GM12865 (cell line): Measurements from ENCODE around the gene MAGEA11.
"Not testable (repeated sequence)": the region's sequence is repeated elsewhere in the genome, so short reads cannot be mapped to it uniquely, and the experiment has no call there.

ENCODE experiments used
- DNase-seq: peaks from one replicate; pipeline ENCODE4 v3.0.0; 2010; ENCODE audit warnings: low read depth
- H3K4me3 ChIP-seq: 2 replicates; pipeline ENCODE4 v1.5.1; 2011; ENCODE audit warnings: mild to moderate bottlenecking, low read depth, low read length, control low read depth
- CTCF ChIP-seq: IDR thresholded peaks from 2 replicates; pipeline ENCODE4 v1.5.1; 2011; ENCODE audit warnings: low read length, control low read depth, low read depth, inconsistent platforms; ENCODE audit not compliant: insufficient read depth; ENCODE audit errors: missing control alignments

MAGEA11 gene, protein sequence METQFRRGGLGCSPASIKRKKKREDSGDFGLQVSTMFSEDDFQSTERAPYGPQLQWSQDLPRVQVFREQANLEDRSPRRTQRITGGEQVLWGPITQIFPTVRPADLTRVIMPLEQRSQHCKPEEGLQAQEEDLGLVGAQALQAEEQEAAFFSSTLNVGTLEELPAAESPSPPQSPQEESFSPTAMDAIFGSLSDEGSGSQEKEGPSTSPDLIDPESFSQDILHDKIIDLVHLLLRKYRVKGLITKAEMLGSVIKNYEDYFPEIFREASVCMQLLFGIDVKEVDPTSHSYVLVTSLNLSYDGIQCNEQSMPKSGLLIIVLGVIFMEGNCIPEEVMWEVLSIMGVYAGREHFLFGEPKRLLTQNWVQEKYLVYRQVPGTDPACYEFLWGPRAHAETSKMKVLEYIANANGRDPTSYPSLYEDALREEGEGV

GRCh38 chrX:149711545-149712236 lies at the start of gene MAGEA11:
TSS of gene MAGEA11 (plus strand) at chrX:149712060. CDS start at chrX:149713160, 1,100 bp downstream.
- no peak for DNase-seq
- no peak within 1 kb of the TSS for H3K4me3 ChIP-seq
- TF ChIP-seq CTCF, result no peak

- H3K4me3 ChIP-seq, DNase-seq: not testable (repeated sequence)
These were observed 36.8 kb upstream of the MAGEA11 start for GRCh38 chrX:149675088-149675487.

DNA sequence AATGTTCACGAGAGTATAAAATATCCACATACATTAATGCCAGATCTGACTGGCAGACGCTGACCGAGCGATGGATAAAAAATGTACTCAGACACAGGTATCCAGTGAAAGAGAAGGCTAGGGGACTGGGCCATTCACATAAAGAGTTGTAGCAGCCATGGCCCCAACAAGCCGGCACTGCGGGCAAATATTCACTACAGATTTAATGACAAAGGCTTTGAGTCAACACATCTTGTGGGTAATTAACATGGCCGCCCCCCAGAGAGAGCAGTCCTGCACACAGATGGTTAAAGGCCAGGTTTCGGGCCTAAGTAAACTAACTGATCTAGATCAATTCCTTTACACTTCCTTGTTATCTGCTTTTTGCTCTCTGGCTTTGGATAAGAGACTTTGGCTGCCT lies 36.3 kb upstream of the MAGEA11 start:
- not testable (repeated sequence) for H3K4me3 ChIP-seq, DNase-seq

DNA sequence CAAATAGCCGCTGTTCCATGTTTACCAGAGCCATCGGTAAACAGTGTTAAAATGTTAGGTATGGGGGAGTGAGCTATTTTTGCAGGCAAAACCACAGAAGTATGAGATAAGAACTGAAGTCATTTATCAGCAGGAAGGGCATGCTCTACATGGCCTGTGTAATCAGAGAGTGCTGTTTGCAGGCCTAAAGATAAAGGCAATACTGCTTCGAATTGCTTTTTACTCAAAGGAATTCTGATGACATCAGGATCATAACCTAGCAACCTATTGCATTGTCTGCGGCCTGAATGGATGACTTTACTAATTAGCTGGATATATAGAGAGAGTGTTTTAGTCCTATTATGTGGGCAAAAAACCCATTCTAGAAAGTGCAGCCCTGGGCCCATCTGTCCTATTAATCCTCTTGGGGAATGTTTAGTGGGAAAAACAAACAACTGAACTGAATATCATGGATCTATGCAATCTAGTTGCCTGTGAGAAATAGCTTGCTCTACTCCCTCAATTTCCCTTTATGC lies 32.6 kb upstream of the MAGEA11 start:
- not testable (repeated sequence) for DNase-seq, H3K4me3 ChIP-seq

DNA sequence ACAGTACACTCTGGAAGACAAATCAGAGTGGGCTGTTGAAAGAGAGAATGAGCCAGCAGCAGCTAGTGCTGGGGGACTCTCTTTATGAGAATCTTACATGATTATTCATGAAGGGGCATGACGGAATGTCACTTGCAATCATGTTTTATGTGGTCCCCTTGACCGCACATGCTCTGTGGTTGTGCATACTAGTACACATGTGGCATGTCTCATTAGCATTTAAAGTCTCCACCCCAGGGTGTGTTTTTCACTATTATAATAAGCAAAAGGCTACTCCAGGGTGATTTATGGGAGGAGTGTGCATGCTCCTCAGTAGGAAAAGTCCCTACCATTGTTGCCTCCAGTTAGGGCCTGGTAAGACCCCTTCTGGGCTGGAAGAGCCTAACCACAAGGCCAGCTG lies 30.7 kb upstream of the MAGEA11 start:
- no peak overlapping the region for H3K4me3 ChIP-seq
- DNase-seq, result no peak
- TF ChIP-seq CTCF, result no peak

DNA sequence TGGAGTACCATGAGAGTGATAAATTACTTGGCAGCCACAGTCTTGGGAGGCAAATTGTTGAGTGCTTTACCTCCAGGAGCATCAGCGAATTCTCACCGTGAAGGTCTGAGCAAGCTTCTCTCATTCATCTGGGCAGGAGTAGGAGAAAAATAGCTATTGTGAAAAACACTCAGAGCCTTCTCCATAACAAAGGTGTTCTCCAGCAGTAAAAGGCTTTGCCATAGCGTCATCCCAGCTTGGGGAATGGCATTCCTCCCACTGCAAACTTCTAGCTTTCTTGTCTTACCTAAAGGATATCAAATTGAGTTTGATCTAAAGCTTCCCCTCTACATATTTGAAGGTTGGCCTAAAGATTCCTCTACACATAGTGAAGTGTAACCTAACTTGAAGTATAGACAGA lies 29.8 kb upstream of the MAGEA11 start:
- DNase-seq, result no peak
- no peak for TF ChIP-seq CTCF
- H3K4me3 ChIP-seq, result no peak overlapping the region

- H3K4me3 ChIP-seq, result no peak overlapping the region
- no peak for DNase-seq
- TF ChIP-seq CTCF, result no peak
These were observed 28.6 kb upstream of the MAGEA11 start for GRCh38 chrX:149682956-149683947.

- H3K4me3 ChIP-seq, result no peak overlapping the region
- no peak for TF ChIP-seq CTCF
- no peak for DNase-seq
These were observed 27.7 kb upstream of the MAGEA11 start for GRCh38 chrX:149683966-149684730.
